SK-N-SH treated with all-trans-retinoic acid at 6 μM for 48 hours (cell line): ENCODE data around the gene BCAT1.

ENCODE experiments used
- BACH2 ChIP-seq: fragments of 250-450 bp; sonication (Bioruptor Pico); IDR thresholded peaks from 2 replicates; pipeline ENCODE4 v1.9.0; 2021; ENCODE audit warnings: mild to moderate bottlenecking, borderline replicate concordance
- CREB5 ChIP-seq: fragments of 250-450 bp; sonication (Bioruptor Pico); IDR thresholded peaks from 2 replicates; pipeline ENCODE4 v1.5.1; 2020; ENCODE audit warnings: low read depth, mild to moderate bottlenecking, moderate library complexity
- CSRNP3 ChIP-seq: fragments of 250-450 bp; sonication (Bioruptor Pico); IDR thresholded peaks from 2 replicates; pipeline ENCODE4 v1.5.1; 2021; ENCODE audit warnings: mild to moderate bottlenecking, moderate library complexity
- GLIS3 ChIP-seq: fragments of 250-450 bp; sonication (Bioruptor Pico); IDR thresholded peaks from 2 replicates; pipeline ENCODE4 v1.5.0; 2020; ENCODE audit warnings: mild to moderate bottlenecking, moderate library complexity
- ISL1 ChIP-seq: fragments of 250-450 bp; sonication (Bioruptor Pico); IDR thresholded peaks from 2 replicates; pipeline ENCODE4 v2.1.2; 2022; ENCODE audit warnings: mild to moderate bottlenecking, moderate library complexity
- PATZ1 ChIP-seq: fragments of 250-450 bp; sonication (Bioruptor Pico); IDR thresholded peaks from 2 replicates; pipeline ENCODE4 v1.8.0; 2020; ENCODE audit warnings: mild to moderate bottlenecking, moderate library complexity, borderline replicate concordance
- TCF4 ChIP-seq: fragments of 250-450 bp; sonication (Bioruptor Pico); IDR thresholded peaks from 2 replicates; pipeline ENCODE4 v1.8.0; 2021; ENCODE audit warnings: mild to moderate bottlenecking, moderate library complexity, borderline replicate concordance
- ZNF8 ChIP-seq: fragments of 450-650 bp; formaldehyde crosslinking; IDR thresholded peaks from 2 replicates; pipeline ENCODE4 v1.5.0; 2020; ENCODE audit warnings: mild to moderate bottlenecking, moderate library complexity

GRCh38 chr12:24864796-24865125 is 84.1 kb downstream of the BCAT1 start:
- TF ChIP-seq ZNF8 (CRISPR knock-in tag) (no peak), BACH2 (CRISPR knock-in tag) (no peak), PATZ1 (no peak), TCF4 (no peak), GLIS3 (CRISPR knock-in tag) (no peak), CSRNP3 (CRISPR knock-in tag) (no peak), CREB5 (no peak), ISL1 (CRISPR knock-in tag) (no peak)
